ENCODE results near the gene SLC22A25. TPM values are rescaled to one million over a fixed set of nuclear protein-coding genes. Genes with fewer than 3 reads are reported as not detected.

The SLC22A25 gene
- total and polyA plus RNA-seq, 9 of the 15 experiments (the other 6 are each of a cell fraction or from before 2014, with no cell fraction given) = not detected

DNA sequence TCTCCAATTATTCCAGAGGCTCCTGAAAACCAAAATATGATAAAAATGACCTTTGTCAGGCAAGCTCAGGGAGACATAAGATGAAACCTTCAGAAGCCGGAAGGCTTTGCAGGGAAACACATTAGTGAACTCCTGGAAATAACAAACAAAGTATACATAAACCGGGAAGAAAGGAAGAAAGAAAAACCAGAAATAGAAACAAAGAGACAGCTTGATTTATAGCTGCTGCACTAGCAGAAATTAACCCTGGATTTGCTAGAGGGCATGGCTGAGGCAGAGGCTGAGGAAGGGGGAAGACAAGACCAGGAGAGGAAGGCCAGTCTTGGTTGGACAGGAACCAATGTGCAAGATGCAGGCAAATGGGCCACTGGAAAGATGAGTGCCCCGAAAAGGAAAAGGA lies 33.3 kb downstream of the SLC22A25 start:
- Histone ChIP-seq H3K79me2 (ENCODE audit: control insufficient read depth, insufficient read depth, low read length) (no peaks in the 10 kb centered on the region), H3K4me3 (no peak overlapping the region), H3K4me1 (replicated peaks in 1 of 2; ENCODE audit: control insufficient read depth in 2 of 2, insufficient read depth in 2 of 2, low read length in 2 of 2) (no peaks in the 10 kb centered on the region), H3K4me2 (ENCODE audit: insufficient read depth, low read length) (no peak overlapping the region), H2AFZ (ENCODE audit: low read depth, low read length) (no peak overlapping the region), H3K36me3 (ENCODE audit: control insufficient read depth, insufficient read depth, low read length) (no peaks in the 10 kb centered on the region), H3K9ac (ENCODE audit: insufficient read depth in 1 of 2, low read depth in 2 of 2, low read length in 2 of 2) (no peak overlapping the region), H3K27ac (ENCODE audit: extremely low read depth, low read depth, low read length) (no peak overlapping the region), H3K9me1 (ENCODE audit: control insufficient read depth, insufficient read depth, low read length) (no peaks in the 10 kb centered on the region), H3K27me3 (ENCODE audit: control insufficient read depth in 2 of 2, insufficient read depth in 2 of 2, low read length in 2 of 2) (no peaks in the 10 kb centered on the region; a peak in 1 of 5 replicates), H4K20me1 (replicated peaks; ENCODE audit: control insufficient read depth, insufficient read depth, low read length) (no peaks in the 10 kb centered on the region), H3K9me3 (replicated peaks; ENCODE audit: control insufficient read depth, insufficient read depth, low read depth, low read length) (no peaks in the 10 kb centered on the region)
- in situ Hi-C loops (cut with MboI) = no loop called here
- WGBS (ENCODE audit: insufficient coverage, low coverage, missing lambda C conversion rate) = 0% methylated on average over 3 of the region's 3 CpGs
- intact Hi-C loops (cut with micrococcal nuclease) = loop anchor here (2.0 to 5.0 kb wide), 2 partner anchors 83 to 175 kb away; no protein-coding TSS in a partner anchor
- CTCF ChIA-PET (ENCODE audit: low intra/inter-chr PET ratio) = no interaction called here
- ATAC-seq = no peak
- DNase-seq (ENCODE audit: extremely low read depth in 1 of 4, low spot score in 3 of 4) = no peak
- FAIRE-seq = no peak
- no TSS peak for BruUV-seq (replicated peaks)
- POLR2A ChIA-PET = no interaction called here
- no peak for TF ChIP-seq DNMT1 (IDR thresholded peaks at IDR 0.05)
- TF ChIP-seq, protein P1, sequence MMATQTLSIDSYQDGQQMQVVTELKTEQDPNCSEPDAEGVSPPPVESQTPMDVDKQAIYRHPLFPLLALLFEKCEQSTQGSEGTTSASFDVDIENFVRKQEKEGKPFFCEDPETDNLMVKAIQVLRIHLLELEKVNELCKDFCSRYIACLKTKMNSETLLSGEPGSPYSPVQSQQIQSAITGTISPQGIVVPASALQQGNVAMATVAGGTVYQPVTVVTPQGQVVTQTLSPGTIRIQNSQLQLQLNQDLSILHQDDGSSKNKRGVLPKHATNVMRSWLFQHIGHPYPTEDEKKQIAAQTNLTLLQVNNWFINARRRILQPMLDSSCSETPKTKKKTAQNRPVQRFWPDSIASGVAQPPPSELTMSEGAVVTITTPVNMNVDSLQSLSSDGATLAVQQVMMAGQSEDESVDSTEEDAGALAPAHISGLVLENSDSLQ (IDR thresholded peaks at IDR 0.05) = peak; percentile 41; the same call in 1 of the 2 replicates
- TF ChIP-seq CBX1 (IDR thresholded peaks at IDR 0.05; ENCODE audit: low read depth) = no peak
- peak; percentile 53 for TF ChIP-seq MEIS2 (IDR thresholded peaks at IDR 0.05; ENCODE audit: partially characterized antibody)
- TF ChIP-seq, protein P2, sequence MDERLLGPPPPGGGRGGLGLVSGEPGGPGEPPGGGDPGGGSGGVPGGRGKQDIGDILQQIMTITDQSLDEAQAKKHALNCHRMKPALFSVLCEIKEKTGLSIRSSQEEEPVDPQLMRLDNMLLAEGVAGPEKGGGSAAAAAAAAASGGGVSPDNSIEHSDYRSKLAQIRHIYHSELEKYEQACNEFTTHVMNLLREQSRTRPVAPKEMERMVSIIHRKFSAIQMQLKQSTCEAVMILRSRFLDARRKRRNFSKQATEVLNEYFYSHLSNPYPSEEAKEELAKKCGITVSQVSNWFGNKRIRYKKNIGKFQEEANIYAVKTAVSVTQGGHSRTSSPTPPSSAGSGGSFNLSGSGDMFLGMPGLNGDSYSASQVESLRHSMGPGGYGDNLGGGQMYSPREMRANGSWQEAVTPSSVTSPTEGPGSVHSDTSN (CRISPR knock-in tag; IDR thresholded peaks at IDR 0.05; ENCODE audit: low read depth) = no peak
- TF ChIP-seq, protein P2 (tag; conservative IDR thresholded peaks at IDR 0.05; ENCODE audit: low read depth) = peak; percentile 64
- TF ChIP-seq, protein P3, sequence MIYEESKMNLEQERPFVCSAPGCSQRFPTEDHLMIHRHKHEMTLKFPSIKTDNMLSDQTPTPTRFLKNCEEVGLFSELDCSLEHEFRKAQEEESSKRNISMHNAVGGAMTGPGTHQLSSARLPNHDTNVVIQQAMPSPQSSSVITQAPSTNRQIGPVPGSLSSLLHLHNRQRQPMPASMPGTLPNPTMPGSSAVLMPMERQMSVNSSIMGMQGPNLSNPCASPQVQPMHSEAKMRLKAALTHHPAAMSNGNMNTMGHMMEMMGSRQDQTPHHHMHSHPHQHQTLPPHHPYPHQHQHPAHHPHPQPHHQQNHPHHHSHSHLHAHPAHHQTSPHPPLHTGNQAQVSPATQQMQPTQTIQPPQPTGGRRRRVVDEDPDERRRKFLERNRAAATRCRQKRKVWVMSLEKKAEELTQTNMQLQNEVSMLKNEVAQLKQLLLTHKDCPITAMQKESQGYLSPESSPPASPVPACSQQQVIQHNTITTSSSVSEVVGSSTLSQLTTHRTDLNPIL (CRISPR knock-in tag; IDR thresholded peaks at IDR 0.05) = no peak
- TF ChIP-seq KAT7 (CRISPR knock-in tag; IDR thresholded peaks at IDR 0.05; ENCODE audit: borderline replicate concordance) = no peak
- TF ChIP-seq, protein P4, sequence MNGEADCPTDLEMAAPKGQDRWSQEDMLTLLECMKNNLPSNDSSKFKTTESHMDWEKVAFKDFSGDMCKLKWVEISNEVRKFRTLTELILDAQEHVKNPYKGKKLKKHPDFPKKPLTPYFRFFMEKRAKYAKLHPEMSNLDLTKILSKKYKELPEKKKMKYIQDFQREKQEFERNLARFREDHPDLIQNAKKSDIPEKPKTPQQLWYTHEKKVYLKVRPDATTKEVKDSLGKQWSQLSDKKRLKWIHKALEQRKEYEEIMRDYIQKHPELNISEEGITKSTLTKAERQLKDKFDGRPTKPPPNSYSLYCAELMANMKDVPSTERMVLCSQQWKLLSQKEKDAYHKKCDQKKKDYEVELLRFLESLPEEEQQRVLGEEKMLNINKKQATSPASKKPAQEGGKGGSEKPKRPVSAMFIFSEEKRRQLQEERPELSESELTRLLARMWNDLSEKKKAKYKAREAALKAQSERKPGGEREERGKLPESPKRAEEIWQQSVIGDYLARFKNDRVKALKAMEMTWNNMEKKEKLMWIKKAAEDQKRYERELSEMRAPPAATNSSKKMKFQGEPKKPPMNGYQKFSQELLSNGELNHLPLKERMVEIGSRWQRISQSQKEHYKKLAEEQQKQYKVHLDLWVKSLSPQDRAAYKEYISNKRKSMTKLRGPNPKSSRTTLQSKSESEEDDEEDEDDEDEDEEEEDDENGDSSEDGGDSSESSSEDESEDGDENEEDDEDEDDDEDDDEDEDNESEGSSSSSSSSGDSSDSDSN (IDR thresholded peaks at IDR 0.05; ENCODE audit: borderline replicate concordance in 1 of 2, low read depth in 2 of 2, low read length in 2 of 2) = no peak
- TF ChIP-seq SNRNP70 (optimal IDR thresholded peaks at IDR 0.05; ENCODE audit: low read depth, low read length) = no peak
- TF ChIP-seq, protein P5, sequence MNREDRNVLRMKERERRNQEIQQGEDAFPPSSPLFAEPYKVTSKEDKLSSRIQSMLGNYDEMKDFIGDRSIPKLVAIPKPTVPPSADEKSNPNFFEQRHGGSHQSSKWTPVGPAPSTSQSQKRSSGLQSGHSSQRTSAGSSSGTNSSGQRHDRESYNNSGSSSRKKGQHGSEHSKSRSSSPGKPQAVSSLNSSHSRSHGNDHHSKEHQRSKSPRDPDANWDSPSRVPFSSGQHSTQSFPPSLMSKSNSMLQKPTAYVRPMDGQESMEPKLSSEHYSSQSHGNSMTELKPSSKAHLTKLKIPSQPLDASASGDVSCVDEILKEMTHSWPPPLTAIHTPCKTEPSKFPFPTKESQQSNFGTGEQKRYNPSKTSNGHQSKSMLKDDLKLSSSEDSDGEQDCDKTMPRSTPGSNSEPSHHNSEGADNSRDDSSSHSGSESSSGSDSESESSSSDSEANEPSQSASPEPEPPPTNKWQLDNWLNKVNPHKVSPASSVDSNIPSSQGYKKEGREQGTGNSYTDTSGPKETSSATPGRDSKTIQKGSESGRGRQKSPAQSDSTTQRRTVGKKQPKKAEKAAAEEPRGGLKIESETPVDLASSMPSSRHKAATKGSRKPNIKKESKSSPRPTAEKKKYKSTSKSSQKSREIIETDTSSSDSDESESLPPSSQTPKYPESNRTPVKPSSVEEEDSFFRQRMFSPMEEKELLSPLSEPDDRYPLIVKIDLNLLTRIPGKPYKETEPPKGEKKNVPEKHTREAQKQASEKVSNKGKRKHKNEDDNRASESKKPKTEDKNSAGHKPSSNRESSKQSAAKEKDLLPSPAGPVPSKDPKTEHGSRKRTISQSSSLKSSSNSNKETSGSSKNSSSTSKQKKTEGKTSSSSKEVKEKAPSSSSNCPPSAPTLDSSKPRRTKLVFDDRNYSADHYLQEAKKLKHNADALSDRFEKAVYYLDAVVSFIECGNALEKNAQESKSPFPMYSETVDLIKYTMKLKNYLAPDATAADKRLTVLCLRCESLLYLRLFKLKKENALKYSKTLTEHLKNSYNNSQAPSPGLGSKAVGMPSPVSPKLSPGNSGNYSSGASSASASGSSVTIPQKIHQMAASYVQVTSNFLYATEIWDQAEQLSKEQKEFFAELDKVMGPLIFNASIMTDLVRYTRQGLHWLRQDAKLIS (CRISPR knock-in tag; IDR thresholded peaks at IDR 0.05) = no peak

Data from K562 (cell line).